Measurements from ENCODE around the gene TLR5. TPM values are rescaled to one million over a fixed set of nuclear protein-coding genes. Genes with fewer than 3 reads are reported as not detected.

The TLR5 gene
- total and polyA plus RNA-seq, 12 donors = 0.45 to 5.0 (median 1.5) TPM

DNA sequence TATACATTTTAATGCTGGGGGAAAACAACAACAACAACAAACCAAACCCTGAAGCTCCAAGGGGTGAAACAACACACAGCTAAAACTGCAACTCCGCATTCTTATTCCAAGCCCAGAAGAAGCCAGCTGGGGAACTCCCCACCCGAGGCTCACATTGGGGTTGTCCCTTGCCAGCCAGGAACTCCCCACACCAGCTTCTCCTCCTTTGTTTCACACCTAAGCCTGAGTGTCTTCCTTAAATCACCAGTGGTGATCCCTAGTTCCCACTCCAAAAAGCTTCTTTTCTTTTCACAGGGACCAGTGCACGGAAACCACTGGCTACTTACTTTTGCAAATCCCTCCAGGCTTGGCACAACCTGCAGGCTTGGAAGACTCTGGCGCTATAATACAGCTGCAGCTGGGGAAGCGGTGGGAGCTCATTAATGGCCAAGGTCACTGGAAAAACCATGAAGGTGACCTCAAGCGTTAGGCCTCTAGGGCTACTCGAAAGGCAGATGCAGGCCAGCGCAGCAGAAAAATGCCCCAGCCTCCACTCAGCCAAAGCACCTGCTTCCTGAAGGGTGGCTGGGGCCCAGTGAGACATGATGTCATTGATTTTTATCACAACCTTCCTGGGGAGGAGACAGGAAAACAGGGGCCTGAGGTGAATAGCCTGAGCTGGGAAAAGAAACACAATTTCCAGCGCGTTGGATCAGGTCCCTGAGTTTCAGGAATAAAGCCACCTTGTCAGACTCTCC lies 40.1 kb downstream of the TLR5 start:
- 58 to 72% methylated on average over 10 of the region's 10 CpGs for WGBS, 2 donors
- DNase-seq (peak; percentile 30 to 68), ATAC-seq (peak; percentile 85 to 96 (median 90))
- Histone ChIP-seq H3K27ac (peak overlapping the region in 6 of 10 donors; percentile 2 to 48 (median 20)), H3K36me3 (no peaks in the 10 kb centered on the region), H3K9me3 (peaks cover 0 to 8% (median 0%) of the 10 kb centered on the region in 11 donors), H3K4me3 (no peak overlapping the region), H3K27me3 (no peaks in the 10 kb centered on the region), H3K4me1 (peaks cover 0 to 33% (median 4%) of the 10 kb centered on the region in 9 donors)
- TF ChIP-seq, protein P1, sequence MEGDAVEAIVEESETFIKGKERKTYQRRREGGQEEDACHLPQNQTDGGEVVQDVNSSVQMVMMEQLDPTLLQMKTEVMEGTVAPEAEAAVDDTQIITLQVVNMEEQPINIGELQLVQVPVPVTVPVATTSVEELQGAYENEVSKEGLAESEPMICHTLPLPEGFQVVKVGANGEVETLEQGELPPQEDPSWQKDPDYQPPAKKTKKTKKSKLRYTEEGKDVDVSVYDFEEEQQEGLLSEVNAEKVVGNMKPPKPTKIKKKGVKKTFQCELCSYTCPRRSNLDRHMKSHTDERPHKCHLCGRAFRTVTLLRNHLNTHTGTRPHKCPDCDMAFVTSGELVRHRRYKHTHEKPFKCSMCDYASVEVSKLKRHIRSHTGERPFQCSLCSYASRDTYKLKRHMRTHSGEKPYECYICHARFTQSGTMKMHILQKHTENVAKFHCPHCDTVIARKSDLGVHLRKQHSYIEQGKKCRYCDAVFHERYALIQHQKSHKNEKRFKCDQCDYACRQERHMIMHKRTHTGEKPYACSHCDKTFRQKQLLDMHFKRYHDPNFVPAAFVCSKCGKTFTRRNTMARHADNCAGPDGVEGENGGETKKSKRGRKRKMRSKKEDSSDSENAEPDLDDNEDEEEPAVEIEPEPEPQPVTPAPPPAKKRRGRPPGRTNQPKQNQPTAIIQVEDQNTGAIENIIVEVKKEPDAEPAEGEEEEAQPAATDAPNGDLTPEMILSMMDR (IDR thresholded peaks at IDR 0.05) = no peak
- intact Hi-C loops (cut with DNase I) = no loop called here

- intact Hi-C loops (cut with DNase I) = no loop called here
- Histone ChIP-seq H3K27ac (no peak overlapping the region), H3K27me3 (no peaks in the 10 kb centered on the region), H3K4me1 (peaks cover 0 to 7% (median 2%) of the 10 kb centered on the region in 9 donors), H3K9me3 (peaks cover 0 to 8% (median 0%) of the 10 kb centered on the region in 11 donors), H3K4me3 (no peak overlapping the region), H3K36me3 (no peaks in the 10 kb centered on the region)
- DNase-seq (no peak), ATAC-seq (no peak)
- 68% methylated on average over 1 of the region's 1 CpG for WGBS, 2 donors
- TF ChIP-seq, protein P1 (IDR thresholded peaks at IDR 0.05) = no peak
These were observed 45.3 kb downstream of the TLR5 start for GRCh38 chr1:223097713-223098112.

DNA sequence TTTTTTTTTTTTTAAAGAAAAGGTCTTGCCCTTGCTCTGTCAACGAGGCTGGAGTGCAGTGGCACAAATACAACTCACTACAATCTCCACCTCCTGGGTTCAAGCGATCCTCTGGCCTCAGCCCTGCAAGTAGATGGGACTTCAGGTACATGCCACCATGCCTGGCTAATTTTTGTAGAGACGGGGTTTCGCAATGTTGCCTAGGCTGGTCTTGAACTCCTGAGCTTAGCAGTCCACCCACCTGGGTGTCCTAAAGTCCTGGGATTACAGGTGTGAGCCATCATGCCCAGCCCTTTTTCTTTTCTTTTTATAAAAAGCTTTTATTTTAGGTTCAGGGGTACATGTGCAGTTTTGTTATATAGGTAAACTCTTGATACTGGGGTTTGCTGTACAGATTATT lies 47.2 kb downstream of the TLR5 start:
- H3K27ac ChIP-seq = no peak overlapping the region
- WGBS, 2 donors = 85 to 88% methylated on average over 4 of the region's 4 CpGs
- ATAC-seq = no peak
- DNase-seq = no peak
- H3K36me3 ChIP-seq = no peaks in the 10 kb centered on the region
- TF ChIP-seq, protein P1 (IDR thresholded peaks at IDR 0.05) = no peak
- intact Hi-C loops (cut with DNase I) = no loop called here
- H3K4me1 ChIP-seq = peaks cover 0 to 5% (median 0%) of the 10 kb centered on the region in 9 donors
- H3K27me3 ChIP-seq = no peaks in the 10 kb centered on the region
- peaks cover 0 to 8% (median 0%) of the 10 kb centered on the region in 11 donors for H3K9me3 ChIP-seq
- no peak overlapping the region for H3K4me3 ChIP-seq

DNA sequence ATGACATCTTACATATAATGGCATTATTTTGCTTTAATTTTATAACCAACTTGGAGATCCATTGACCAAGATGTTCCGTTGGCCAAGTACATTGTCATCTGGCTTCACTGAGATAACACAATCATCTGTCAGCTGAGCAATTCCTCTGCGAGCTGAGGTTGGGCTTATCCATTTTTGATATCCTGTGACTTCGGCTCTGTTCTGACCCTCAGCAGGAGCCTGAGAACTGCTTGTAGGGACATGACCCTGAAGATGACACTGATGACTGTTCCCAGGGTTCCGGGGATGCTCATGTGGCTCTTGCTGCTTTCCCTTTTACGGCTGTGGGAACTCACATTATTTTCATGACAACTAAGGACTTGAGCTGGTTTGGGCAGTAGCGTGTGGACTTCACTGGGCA lies 51.2 kb downstream of the TLR5 start:
- peaks cover 0 to 14% (median 5%) of the 10 kb centered on the region in 9 donors for H3K4me1 ChIP-seq
- 61 to 63% methylated on average over 6 of the region's 6 CpGs for WGBS, 2 donors

More for the DNA sequence above, 51.2 kb downstream of the TLR5 start:
- Histone ChIP-seq H3K9me3 (no peaks in the 10 kb centered on the region), H3K36me3 (no peaks in the 10 kb centered on the region), H3K27ac (peak overlapping the region in 6 of 10 donors; percentile 15 to 69 (median 28)), H3K27me3 (no peaks in the 10 kb centered on the region), H3K4me3 (no peak overlapping the region)
- DNase-seq (peak in 1 of 2 donors; percentile 22), ATAC-seq (peak in 7 of 8 donors; percentile 15 to 50 (median 47))
- intact Hi-C loops (cut with DNase I) = no loop called here
- TF ChIP-seq, protein P1 (IDR thresholded peaks at IDR 0.05) = no peak

All from heart right ventricle (tissue), 16 donors.